ENCODE data around the gene RTL5. TPM values are rescaled to one million over a fixed set of nuclear protein-coding genes. Genes with fewer than 3 reads are reported as not detected.
A peak's percentile ranks its signal among the peaks of the same experiment; 100 is the strongest.

Gene RTL5
- total RNA-seq, 1 donor from 2014 or later = 36.4 TPM

- peaks cover 7% of the 10 kb centered on the region for H3K9me3 Mint-ChIP-seq
- H3K4me3 Mint-ChIP-seq = no peak overlapping the region
- no peak for TF ChIP-seq CTCF (IDR thresholded peaks at IDR 0.05; ENCODE audit: unreplicated experiment)
- H3K27ac Mint-ChIP-seq = peak overlapping the region; percentile 36
- H3K4me1 Mint-ChIP-seq = peaks cover 3% of the 10 kb centered on the region
- H3K36me3 Mint-ChIP-seq = peaks cover 17% of the 10 kb centered on the region
- no peak for DNase-seq (ENCODE audit: low spot score in 2 of 2, unreplicated experiment in 2 of 2)
- no peaks in the 10 kb centered on the region for H3K27me3 Mint-ChIP-seq (ENCODE audit: low read depth)
Measured at GRCh38 chrX:72142794-72143608, 11.3 kb upstream of the RTL5 start.

- Mint-ChIP-seq H3K27me3 (ENCODE audit: low read depth) (no peaks in the 10 kb centered on the region), H3K36me3 (peaks cover 17% of the 10 kb centered on the region), H3K4me1 (peaks cover 3% of the 10 kb centered on the region), H3K9me3 (peaks cover 7% of the 10 kb centered on the region), H3K4me3 (no peak overlapping the region), H3K27ac (no peak overlapping the region)
- TF ChIP-seq CTCF (IDR thresholded peaks at IDR 0.05; ENCODE audit: unreplicated experiment) = no peak
- no peak for DNase-seq (ENCODE audit: low spot score in 2 of 2, unreplicated experiment in 2 of 2)
Measured at GRCh38 chrX:72142094-72142793, 10.5 kb upstream of the RTL5 start.

GRCh38 chrX:72141372-72142004 lies 9.8 kb upstream of the RTL5 start:
- DNase-seq (ENCODE audit: low spot score in 2 of 2, unreplicated experiment in 2 of 2) = no peak
- H3K36me3 Mint-ChIP-seq = peaks cover 17% of the 10 kb centered on the region
- peaks cover 7% of the 10 kb centered on the region for H3K9me3 Mint-ChIP-seq
- peaks cover 3% of the 10 kb centered on the region for H3K4me1 Mint-ChIP-seq
- H3K27me3 Mint-ChIP-seq (ENCODE audit: low read depth) = no peaks in the 10 kb centered on the region
- no peak overlapping the region for H3K4me3 Mint-ChIP-seq
- TF ChIP-seq CTCF (IDR thresholded peaks at IDR 0.05; ENCODE audit: unreplicated experiment) = no peak
- no peak overlapping the region for H3K27ac Mint-ChIP-seq

- no peak for DNase-seq (ENCODE audit: low spot score in 2 of 2, unreplicated experiment in 2 of 2)
- H3K4me1 Mint-ChIP-seq = peaks cover 3% of the 10 kb centered on the region
- no peak overlapping the region for H3K27ac Mint-ChIP-seq
- no peak for TF ChIP-seq CTCF (IDR thresholded peaks at IDR 0.05; ENCODE audit: unreplicated experiment)
- no peaks in the 10 kb centered on the region for H3K27me3 Mint-ChIP-seq (ENCODE audit: low read depth)
- no peak overlapping the region for H3K4me3 Mint-ChIP-seq
- H3K9me3 Mint-ChIP-seq = peaks cover 7% of the 10 kb centered on the region
- peaks cover 17% of the 10 kb centered on the region for H3K36me3 Mint-ChIP-seq
Measured at GRCh38 chrX:72139538-72139937, 7.8 kb upstream of the RTL5 start.

- Mint-ChIP-seq H3K27me3 (ENCODE audit: low read depth) (no peaks in the 10 kb centered on the region), H3K9me3 (peaks cover 11% of the 10 kb centered on the region), H3K27ac (no peak overlapping the region), H3K4me3 (no peak overlapping the region), H3K4me1 (peaks cover 3% of the 10 kb centered on the region), H3K36me3 (peaks cover 17% of the 10 kb centered on the region)
- no peak for DNase-seq (ENCODE audit: low spot score in 2 of 2, unreplicated experiment in 2 of 2)
- TF ChIP-seq CTCF (IDR thresholded peaks at IDR 0.05; ENCODE audit: unreplicated experiment) = no peak
Measured at GRCh38 chrX:72137846-72138495, 6.3 kb upstream of the RTL5 start.

Measured in mesothelial cell of epicardium (in vitro differentiated cells).